ENCODE data around the gene STK39.
A peak's percentile ranks its signal among the peaks of the same experiment; 100 is the strongest.

The STK39 gene

GRCh38 chr2:168190590-168191336 lies 56.6 kb downstream of the STK39 start:
- 90% methylated on average over 5 of the region's 7 CpGs for WGBS (ENCODE audit: insufficient coverage)
- peaks cover 8 to 32% (median 20%) of the 10 kb centered on the region in 4 experiments for H3K4me1 ChIP-seq (ENCODE audit: control extremely low read depth in 1 of 4, control insufficient read depth in 4 of 4, insufficient read depth in 4 of 4, low read length in 3 of 4)
- no peaks in the 10 kb centered on the region for H3K27me3 ChIP-seq (replicated peaks in 2 of 5; ENCODE audit: control insufficient read depth in 4 of 5, insufficient read depth in 5 of 5, low read length in 4 of 5)
- H3K36me3 ChIP-seq (ENCODE audit: control insufficient read depth in 4 of 4, insufficient read depth in 4 of 4, low read length in 3 of 4): peaks cover 0 to 2% (median 0%) of the 10 kb centered on the region in 4 experiments
- H3K9me3 ChIP-seq (ENCODE audit: control extremely low read depth in 1 of 5, control insufficient read depth in 4 of 5, insufficient read depth in 2 of 5, low read depth in 1 of 5, low read length in 4 of 5): no peaks in the 10 kb centered on the region
- no peak overlapping the region for H3K4me3 ChIP-seq (ENCODE audit: control insufficient read depth in 1 of 7, extremely low read depth in 1 of 7, insufficient read depth in 4 of 7, low read depth in 2 of 7, low read length in 6 of 7)
- no peak for DNase-seq
- POLR2A ChIA-PET: no interaction called here
- no peak overlapping the region for H3K27ac ChIP-seq (ENCODE audit: insufficient read depth in 1 of 2, low read depth in 1 of 2, low read length in 2 of 2, poor library complexity in 1 of 2, severe bottlenecking in 2 of 2)
- CTCF ChIA-PET: interaction anchor here (0.8 kb wide), 1 partner anchor 7 kb away, joined by 3 read pairs; no protein-coding TSS in a partner anchor

- no peak for DNase-seq
- ChIA-PET CTCF (no interaction called here), POLR2A (no interaction called here)
- no peaks in the 10 kb centered on the region for H3K27me3 ChIP-seq (replicated peaks in 2 of 5; ENCODE audit: control insufficient read depth in 4 of 5, insufficient read depth in 5 of 5, low read length in 4 of 5)
- H3K36me3 ChIP-seq (ENCODE audit: control insufficient read depth in 4 of 4, insufficient read depth in 4 of 4, low read length in 3 of 4): peaks cover 0 to 2% (median 0%) of the 10 kb centered on the region in 4 experiments
- H3K9me3 ChIP-seq (ENCODE audit: control extremely low read depth in 1 of 5, control insufficient read depth in 4 of 5, insufficient read depth in 2 of 5, low read depth in 1 of 5, low read length in 4 of 5): no peaks in the 10 kb centered on the region
- H3K27ac ChIP-seq (ENCODE audit: insufficient read depth in 1 of 2, low read depth in 1 of 2, low read length in 2 of 2, poor library complexity in 1 of 2, severe bottlenecking in 2 of 2): no peak overlapping the region
- peaks cover 15 to 32% (median 22%) of the 10 kb centered on the region in 4 experiments for H3K4me1 ChIP-seq (ENCODE audit: control extremely low read depth in 1 of 4, control insufficient read depth in 4 of 4, insufficient read depth in 4 of 4, low read length in 3 of 4)
- no peak overlapping the region for H3K4me3 ChIP-seq (ENCODE audit: control insufficient read depth in 1 of 7, extremely low read depth in 1 of 7, insufficient read depth in 4 of 7, low read depth in 2 of 7, low read length in 6 of 7)
- 87% methylated on average over 3 of the region's 9 CpGs for WGBS (ENCODE audit: insufficient coverage)
Observed at GRCh38 chr2:168189835-168190569, 57.4 kb downstream of the STK39 start.

GRCh38 chr2:168188002-168188401 lies 59.4 kb downstream of the STK39 start:
- 100% methylated on average over 2 of the region's 2 CpGs for WGBS (ENCODE audit: insufficient coverage)
- Histone ChIP-seq H3K27me3 (replicated peaks in 2 of 5; ENCODE audit: control insufficient read depth in 4 of 5, insufficient read depth in 5 of 5, low read length in 4 of 5) (no peaks in the 10 kb centered on the region), H3K4me1 (ENCODE audit: control extremely low read depth in 1 of 4, control insufficient read depth in 4 of 4, insufficient read depth in 4 of 4, low read length in 3 of 4) (peaks cover 12 to 24% (median 20%) of the 10 kb centered on the region in 4 experiments), H3K9me3 (ENCODE audit: control extremely low read depth in 1 of 5, control insufficient read depth in 4 of 5, insufficient read depth in 2 of 5, low read depth in 1 of 5, low read length in 4 of 5) (no peaks in the 10 kb centered on the region), H3K36me3 (ENCODE audit: control insufficient read depth in 4 of 4, insufficient read depth in 4 of 4, low read length in 3 of 4) (peaks cover 0 to 2% (median 0%) of the 10 kb centered on the region in 4 experiments), H3K4me3 (ENCODE audit: control insufficient read depth in 1 of 7, extremely low read depth in 1 of 7, insufficient read depth in 4 of 7, low read depth in 2 of 7, low read length in 6 of 7) (no peak overlapping the region), H3K27ac (ENCODE audit: insufficient read depth in 1 of 2, low read depth in 1 of 2, low read length in 2 of 2, poor library complexity in 1 of 2, severe bottlenecking in 2 of 2) (no peak overlapping the region)
- DNase-seq: no peak
- ChIA-PET CTCF (no interaction called here), POLR2A (interaction anchor here (0.6 kb wide), 1 partner anchor 775 kb away, joined by 3 read pairs; no protein-coding TSS in a partner anchor)

GRCh38 chr2:168186452-168186851 lies 60.9 kb downstream of the STK39 start:
- H3K27ac ChIP-seq (ENCODE audit: insufficient read depth in 1 of 2, low read depth in 1 of 2, low read length in 2 of 2, poor library complexity in 1 of 2, severe bottlenecking in 2 of 2): no peak overlapping the region
- ChIA-PET POLR2A (no interaction called here), CTCF (interaction anchor here (1.4 kb wide), 1 partner anchor 9 kb away, joined by 3 read pairs; no protein-coding TSS in a partner anchor)
- no peaks in the 10 kb centered on the region for H3K9me3 ChIP-seq (ENCODE audit: control extremely low read depth in 1 of 5, control insufficient read depth in 4 of 5, insufficient read depth in 2 of 5, low read depth in 1 of 5, low read length in 4 of 5)
- H3K4me1 ChIP-seq (ENCODE audit: control extremely low read depth in 1 of 4, control insufficient read depth in 4 of 4, insufficient read depth in 4 of 4, low read length in 3 of 4): peaks cover 8 to 15% (median 13%) of the 10 kb centered on the region in 4 experiments
- no peak for DNase-seq
- WGBS (ENCODE audit: insufficient coverage): no CpG with 5 or more reads among the region's 2 CpGs
- H3K4me3 ChIP-seq (ENCODE audit: control insufficient read depth in 1 of 7, extremely low read depth in 1 of 7, insufficient read depth in 4 of 7, low read depth in 2 of 7, low read length in 6 of 7): no peak overlapping the region
- no peaks in the 10 kb centered on the region for H3K27me3 ChIP-seq (replicated peaks in 2 of 5; ENCODE audit: control insufficient read depth in 4 of 5, insufficient read depth in 5 of 5, low read length in 4 of 5)
- peaks cover 0 to 6% (median 3%) of the 10 kb centered on the region in 4 experiments for H3K36me3 ChIP-seq (ENCODE audit: control insufficient read depth in 4 of 4, insufficient read depth in 4 of 4, low read length in 3 of 4)

- no peaks in the 10 kb centered on the region for H3K27me3 ChIP-seq (replicated peaks in 2 of 5; ENCODE audit: control insufficient read depth in 4 of 5, insufficient read depth in 5 of 5, low read length in 4 of 5)
- H3K27ac ChIP-seq (ENCODE audit: insufficient read depth in 1 of 2, low read depth in 1 of 2, low read length in 2 of 2, poor library complexity in 1 of 2, severe bottlenecking in 2 of 2): no peak overlapping the region
- H3K4me3 ChIP-seq (ENCODE audit: control insufficient read depth in 1 of 7, extremely low read depth in 1 of 7, insufficient read depth in 4 of 7, low read depth in 2 of 7, low read length in 6 of 7): no peak overlapping the region
- H3K4me1 ChIP-seq (ENCODE audit: control extremely low read depth in 1 of 4, control insufficient read depth in 4 of 4, insufficient read depth in 4 of 4, low read length in 3 of 4): peaks cover 8 to 15% (median 13%) of the 10 kb centered on the region in 4 experiments
- no peaks in the 10 kb centered on the region for H3K9me3 ChIP-seq (ENCODE audit: control extremely low read depth in 1 of 5, control insufficient read depth in 4 of 5, insufficient read depth in 2 of 5, low read depth in 1 of 5, low read length in 4 of 5)
- DNase-seq: peak in 2 of 3 donors; percentile 56 to 66
- POLR2A ChIA-PET: no interaction called here
- CTCF ChIA-PET: interaction anchor here (1.4 kb wide), 1 partner anchor 9 kb away, joined by 3 read pairs; no protein-coding TSS in a partner anchor
- H3K36me3 ChIP-seq (ENCODE audit: control insufficient read depth in 4 of 4, insufficient read depth in 4 of 4, low read length in 3 of 4): peaks cover 0 to 7% (median 4%) of the 10 kb centered on the region in 4 experiments
Observed at GRCh38 chr2:168185583-168186274, 61.7 kb downstream of the STK39 start.

- Histone ChIP-seq H3K27ac (ENCODE audit: insufficient read depth in 1 of 2, low read depth in 1 of 2, low read length in 2 of 2, poor library complexity in 1 of 2, severe bottlenecking in 2 of 2) (no peak overlapping the region), H3K27me3 (replicated peaks in 2 of 5; ENCODE audit: control insufficient read depth in 4 of 5, insufficient read depth in 5 of 5, low read length in 4 of 5) (no peaks in the 10 kb centered on the region), H3K4me1 (ENCODE audit: control extremely low read depth in 1 of 4, control insufficient read depth in 4 of 4, insufficient read depth in 4 of 4, low read length in 3 of 4) (peaks cover 8 to 15% (median 13%) of the 10 kb centered on the region in 4 experiments), H3K4me3 (ENCODE audit: control insufficient read depth in 1 of 7, extremely low read depth in 1 of 7, insufficient read depth in 4 of 7, low read depth in 2 of 7, low read length in 6 of 7) (no peak overlapping the region), H3K36me3 (ENCODE audit: control insufficient read depth in 4 of 4, insufficient read depth in 4 of 4, low read length in 3 of 4) (peaks cover 0 to 7% (median 4%) of the 10 kb centered on the region in 4 experiments), H3K9me3 (ENCODE audit: control extremely low read depth in 1 of 5, control insufficient read depth in 4 of 5, insufficient read depth in 2 of 5, low read depth in 1 of 5, low read length in 4 of 5) (no peaks in the 10 kb centered on the region)
- ChIA-PET POLR2A (no interaction called here), CTCF (interaction anchor here (1.1 kb wide), 1 partner anchor 8 kb away, joined by 3 read pairs; no protein-coding TSS in a partner anchor)
- WGBS (ENCODE audit: insufficient coverage): 100% methylated on average over 2 of the region's 4 CpGs
- peak in 2 of 3 donors; percentile 45 to 48 for DNase-seq
Observed at GRCh38 chr2:168184681-168185513, 62.5 kb downstream of the STK39 start.

Data from common myeloid progenitor, CD34-positive (primary cell).